GM18498 (cell line): Measurements from ENCODE around the gene BTBD9.

Source experiments
- ATAC-seq: cut with Tn5 transposase; IDR thresholded peaks from one replicate; pipeline ENCODE4 v1.9.1; 2021; ENCODE audit warnings: mild to moderate bottlenecking, moderate library complexity; ENCODE audit not compliant: unreplicated experiment

The BTBD9 gene

GRCh38 chr6:38169221-38169976 is 470.3 kb downstream of the BTBD9 start:
- ATAC-seq = no peak

GRCh38 chr6:38168699-38169098 is 471.0 kb downstream of the BTBD9 start:
- no peak for ATAC-seq

- ATAC-seq = no peak
Observed at GRCh38 chr6:38168126-38168525, 471.6 kb downstream of the BTBD9 start.

- no peak for ATAC-seq
Observed at GRCh38 chr6:38167598-38167997, 472.1 kb downstream of the BTBD9 start.

DNA sequence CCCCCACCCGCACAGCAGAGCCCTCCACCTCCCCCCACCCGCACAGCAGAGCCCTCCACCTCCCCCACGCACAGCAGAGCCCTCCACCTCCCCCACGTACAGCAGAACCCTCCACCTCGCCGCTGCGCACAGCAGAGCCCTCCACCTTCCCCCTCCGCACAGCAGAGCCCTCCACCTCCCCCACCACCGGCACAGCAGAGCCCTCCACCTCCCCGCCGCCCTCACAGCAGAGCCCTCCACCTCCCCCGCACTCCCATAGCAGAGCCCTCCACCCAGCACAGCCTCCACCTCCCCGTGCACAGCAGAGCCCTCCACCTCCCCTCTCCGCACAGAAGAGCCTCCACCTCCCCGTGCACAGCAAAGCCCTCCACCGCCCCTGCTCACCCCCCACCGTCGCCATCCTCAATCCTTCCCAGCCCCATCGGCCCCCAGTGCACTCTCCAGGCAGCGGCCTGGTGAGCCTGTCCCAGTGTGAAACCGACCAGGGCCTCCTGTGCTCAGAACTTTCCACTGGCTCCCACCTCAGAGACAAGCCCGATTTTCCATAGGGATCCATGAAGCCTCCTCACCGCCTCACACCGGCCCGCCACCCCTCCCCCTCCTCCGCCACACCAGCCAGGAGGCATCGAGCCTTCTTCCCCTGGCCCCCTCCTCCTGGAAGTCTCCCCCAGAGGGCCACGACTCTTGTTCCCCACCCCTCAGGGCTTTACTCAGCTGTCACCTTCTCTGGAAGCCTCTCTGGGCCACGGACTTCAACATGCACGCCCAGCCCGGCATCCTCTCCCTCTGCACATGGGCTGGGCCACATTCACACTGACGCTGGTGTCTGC is 473.1 kb downstream of the BTBD9 start:
- no peak for ATAC-seq

DNA sequence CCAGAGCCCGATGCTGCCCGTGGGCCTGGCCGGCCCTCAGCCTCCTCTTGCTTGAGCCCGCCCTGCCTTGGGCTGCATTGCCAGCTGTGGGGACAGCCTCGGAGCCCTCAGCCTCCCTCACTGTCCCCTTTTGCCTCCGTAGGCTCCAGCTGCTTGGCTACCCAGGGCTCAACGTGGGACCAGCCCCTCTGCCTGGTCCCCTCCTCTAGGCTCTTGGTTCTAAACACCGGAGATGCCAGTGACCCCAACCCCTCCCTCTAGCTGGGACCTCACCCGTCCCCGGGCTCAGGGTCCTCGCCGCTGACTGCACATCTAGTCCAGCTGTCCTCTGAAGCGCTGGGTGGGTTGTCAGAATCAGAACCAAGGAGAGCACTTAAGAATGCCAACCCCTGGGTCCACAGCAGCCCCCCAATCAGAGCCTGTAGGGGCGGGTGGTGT is 475.0 kb downstream of the BTBD9 start:
- no peak for ATAC-seq

- no peak for ATAC-seq
Observed at GRCh38 chr6:38164131-38164481, 475.6 kb downstream of the BTBD9 start.

GRCh38 chr6:38163186-38164130 is 476.3 kb downstream of the BTBD9 start:
- ATAC-seq = no peak

DNA sequence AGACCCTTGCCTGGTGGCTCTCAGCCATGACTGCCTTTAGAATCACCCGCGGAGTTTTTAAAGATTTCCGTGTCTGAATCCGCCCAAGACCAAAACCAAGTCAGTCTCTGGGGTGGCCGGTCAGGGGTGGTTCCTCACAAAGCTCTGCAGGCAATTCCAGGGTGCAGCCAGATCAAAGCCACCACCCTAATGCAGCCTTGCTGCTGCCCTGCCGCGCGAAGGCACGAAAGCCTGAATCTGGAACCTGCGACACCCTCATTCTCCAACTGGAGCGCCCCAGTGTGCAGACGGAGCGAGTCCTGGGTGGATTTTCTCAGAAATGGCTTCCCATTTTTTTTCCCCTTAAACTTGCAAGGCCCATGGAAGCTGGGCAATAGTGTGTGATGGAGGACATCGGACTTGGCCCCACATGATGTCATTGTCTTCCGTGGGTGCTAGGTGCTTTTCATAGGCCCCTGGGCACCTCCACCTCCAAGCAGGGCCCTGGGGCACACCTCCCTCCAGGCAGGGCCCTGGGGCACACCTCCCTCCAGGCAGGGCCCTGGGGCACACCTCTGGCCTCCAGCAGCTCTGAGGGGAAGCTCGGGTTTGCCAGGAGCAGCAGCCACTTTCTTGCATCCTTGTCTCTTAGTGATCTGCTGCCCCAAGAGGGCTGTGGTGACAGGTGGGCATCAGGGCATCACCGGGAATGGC is 477.1 kb downstream of the BTBD9 start:
- no peak for ATAC-seq

- ATAC-seq = no peak
Observed at GRCh38 chr6:38161754-38162492, 477.8 kb downstream of the BTBD9 start.

DNA sequence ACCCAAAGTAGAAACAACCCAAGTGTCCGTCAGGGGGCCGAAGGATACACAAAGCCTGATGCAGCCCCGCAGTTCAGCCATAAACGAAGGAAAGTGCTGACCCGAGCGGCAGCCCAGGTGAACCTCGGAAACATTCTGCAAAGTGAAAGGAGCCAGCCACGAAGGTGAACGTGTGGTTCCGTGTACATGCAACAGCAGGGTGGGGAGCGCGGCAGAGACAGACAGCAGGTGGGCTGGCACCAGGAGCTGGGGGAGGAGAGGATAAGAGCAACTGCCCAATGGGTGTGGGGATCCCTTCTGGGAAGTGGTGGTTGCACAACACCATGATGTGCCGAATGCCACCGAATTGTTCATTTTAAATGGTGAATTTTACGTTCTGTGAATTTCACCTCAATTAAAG is 478.4 kb downstream of the BTBD9 start:
- ATAC-seq = no peak

- ATAC-seq = no peak
Observed at GRCh38 chr6:38160831-38161230, 478.9 kb downstream of the BTBD9 start.

DNA sequence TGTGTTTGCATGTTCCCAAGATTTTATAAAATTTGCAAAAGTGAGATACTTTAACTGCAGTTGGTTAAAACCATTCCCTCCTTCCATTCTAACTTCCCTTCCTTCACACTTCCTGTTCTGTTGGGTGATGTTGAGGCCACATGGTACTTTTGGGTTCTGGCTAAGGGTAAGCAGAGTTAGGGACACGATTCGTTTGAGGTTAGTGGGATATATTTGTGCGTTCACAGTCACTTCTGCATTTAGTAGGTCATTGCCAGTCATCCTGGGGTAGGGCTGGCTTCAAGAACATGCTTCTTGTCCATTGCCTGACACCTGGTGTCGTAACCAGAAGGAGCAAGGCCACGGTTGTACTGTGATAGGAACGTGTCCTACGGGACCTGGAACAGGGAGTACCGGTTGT is 480.1 kb downstream of the BTBD9 start:
- no peak for ATAC-seq

GRCh38 chr6:38158762-38159350 is 480.9 kb downstream of the BTBD9 start:
- no peak for ATAC-seq

DNA sequence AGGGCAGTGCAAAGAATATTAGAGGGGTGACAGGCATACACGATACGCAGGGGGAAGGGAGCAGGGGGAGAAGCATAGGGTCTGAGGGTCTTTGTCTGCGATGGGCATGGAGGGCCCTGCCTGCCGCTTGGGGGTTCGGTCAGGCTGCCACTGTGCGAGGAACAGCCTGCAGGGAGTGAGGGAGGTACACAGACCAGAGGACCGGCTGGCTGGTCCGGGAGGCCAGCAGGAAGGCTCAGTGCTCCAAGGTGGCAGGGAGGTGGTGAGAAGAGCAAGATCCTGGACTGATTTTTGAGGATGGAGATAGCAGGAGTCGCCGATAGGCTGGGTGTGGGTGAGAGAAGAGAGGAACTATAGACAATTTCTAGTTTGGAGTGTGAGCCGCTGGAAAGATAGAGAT is 481.8 kb downstream of the BTBD9 start:
- no peak for ATAC-seq

- ATAC-seq = no peak
Observed at GRCh38 chr6:38156818-38157565, 482.7 kb downstream of the BTBD9 start.

GRCh38 chr6:38155621-38156204 is 484.0 kb downstream of the BTBD9 start:
- no peak for ATAC-seq

DNA sequence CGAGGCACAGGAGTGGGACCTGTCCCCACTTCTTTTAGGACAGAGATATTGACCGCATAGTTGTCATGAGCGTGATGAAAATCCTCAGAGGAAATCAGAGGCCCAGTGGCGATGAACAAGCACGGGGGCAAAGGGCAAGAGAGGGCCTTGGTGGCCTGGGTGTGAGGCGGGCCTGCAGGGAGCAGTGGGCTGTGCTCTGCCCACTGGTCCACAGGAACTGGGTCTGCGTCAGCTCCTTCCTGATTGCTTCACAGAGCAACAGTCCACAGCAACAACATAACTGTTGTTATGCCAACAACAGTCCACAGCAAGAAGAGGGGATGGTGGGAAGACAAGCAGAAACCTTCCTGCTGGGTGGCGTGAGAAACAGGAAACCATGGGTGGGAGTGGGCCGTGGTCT is 484.6 kb downstream of the BTBD9 start:
- ATAC-seq = no peak
